CD4-positive, alpha-beta T cell treated with Interferon gamma for 1 hour (primary cell): ENCODE data around the gene CSF3R.

ENCODE experiments used
- DNase-seq: peaks from one replicate; pipeline ENCODE4 v3.0.0-alpha.2; 2020

The CSF3R gene

GRCh38 chr1:36453600-36454388, 28.9 kb downstream of the CSF3R start:
- no peak for DNase-seq

GRCh38 chr1:36453051-36453450, 29.7 kb downstream of the CSF3R start:
- no peak for DNase-seq

- no peak for DNase-seq
These were observed 31.8 kb downstream of the CSF3R start for GRCh38 chr1:36450919-36451305.

- peak; percentile 92 for DNase-seq
These were observed 32.3 kb downstream of the CSF3R start, which contains the start of gene OSCP1 for GRCh38 chr1:36450270-36450918. Gene OSCP1, minus strand, starts transcription at chr1:36450451. Its CDS starts 82 bp downstream, at chr1:36450369.

GRCh38 chr1:36448530-36449056, 34.1 kb downstream of the CSF3R start:
- DNase-seq = no peak

- no peak for DNase-seq
These were observed 35.3 kb downstream of the CSF3R start for GRCh38 chr1:36447450-36447849.

GRCh38 chr1:36446746-36447145, 36.0 kb downstream of the CSF3R start:
- no peak for DNase-seq

GRCh38 chr1:36446271-36446670, 36.4 kb downstream of the CSF3R start:
- peak; percentile 7 for DNase-seq

GRCh38 chr1:36443297-36443696, 39.4 kb downstream of the CSF3R start:
- no peak for DNase-seq

- DNase-seq = no peak
These were observed 40.4 kb downstream of the CSF3R start for GRCh38 chr1:36442337-36442736.

GRCh38 chr1:36440646-36441045, 42.1 kb downstream of the CSF3R start:
- no peak for DNase-seq

GRCh38 chr1:36440044-36440443, 42.7 kb downstream of the CSF3R start:
- DNase-seq = no peak

GRCh38 chr1:36438715-36439114, 44.0 kb downstream of the CSF3R start:
- DNase-seq = no peak

- DNase-seq = no peak
These were observed 45.9 kb downstream of the CSF3R start for GRCh38 chr1:36436821-36437220.

GRCh38 chr1:36433102-36433501, 49.6 kb downstream of the CSF3R start:
- no peak for DNase-seq

GRCh38 chr1:36432616-36433015, 50.1 kb downstream of the CSF3R start:
- no peak for DNase-seq

GRCh38 chr1:36425791-36426190, 56.9 kb downstream of the CSF3R start:
- no peak for DNase-seq

GRCh38 chr1:36421649-36422048, 61.1 kb downstream of the CSF3R start:
- DNase-seq = no peak

- DNase-seq = peak; percentile 83
These were observed 61.8 kb downstream of the CSF3R start for GRCh38 chr1:36420836-36421317.

GRCh38 chr1:36420409-36420808, 62.3 kb downstream of the CSF3R start:
- no peak for DNase-seq

- DNase-seq = no peak
These were observed 63.1 kb downstream of the CSF3R start for GRCh38 chr1:36419569-36419968.

GRCh38 chr1:36419140-36419539, 63.6 kb downstream of the CSF3R start:
- DNase-seq = no peak

GRCh38 chr1:36417931-36418330, 64.8 kb downstream of the CSF3R start:
- no peak for DNase-seq
